Peyer's patch (tissue), 4 donors: Measurements from ENCODE around the gene RHEBL1.

Source experiments
- CTCF ChIP-seq, 6 experiments: fragments of 450-650 bp in 4 of 6; fragments of 200-600 bp in 2 of 6; sonication (generic) in 1 of 6; IDR thresholded peaks; one replicate each; pipeline ENCODE4 v1.5.1; 2017 to 2019; ENCODE audit warnings: antibody characterized with exemption in 6 of 6, mild to moderate bottlenecking in 3 of 6, moderate library complexity in 1 of 6
- POLR2A ChIP-seq, 2 donors: fragments of 450-650 bp; IDR thresholded peaks; one replicate each; pipeline ENCODE4 v1.5.1; 2017; ENCODE audit warnings: antibody characterized with exemption in 2 of 2, mild to moderate bottlenecking in 2 of 2, moderate library complexity in 2 of 2

- TF ChIP-seq POLR2A (IDR thresholded peaks at IDR 0.05) (no peak), CTCF (IDR thresholded peaks at IDR 0.05) (no peak)
Observed at GRCh38 chr12:49052451-49053208, 17.1 kb downstream of the RHEBL1 start.
